Transverse colon (tissue), 3 donors: ENCODE data around the gene FAHD2A.

ENCODE experiments used
- CTCF ChIP-seq, 5 experiments: fragments of 200-600 bp in 3 of 5; fragments of 450-650 bp in 2 of 5; sonication (generic) in 3 of 5; IDR thresholded peaks; 1 replicate in 2 of 5; 2 replicates in 3 of 5; pipeline ENCODE4 v1.5.1; 2016 to 2017; ENCODE audit warnings: antibody characterized with exemption in 5 of 5, inconsistent platforms in 3 of 5, mild to moderate bottlenecking in 2 of 5, moderate library complexity in 1 of 5
- EP300 ChIP-seq: sonication (generic); formaldehyde crosslinking; IDR thresholded peaks from one replicate; pipeline ENCODE4 v1.6.1; 2017; ENCODE audit warnings: antibody characterized with exemption, low read depth

DNA sequence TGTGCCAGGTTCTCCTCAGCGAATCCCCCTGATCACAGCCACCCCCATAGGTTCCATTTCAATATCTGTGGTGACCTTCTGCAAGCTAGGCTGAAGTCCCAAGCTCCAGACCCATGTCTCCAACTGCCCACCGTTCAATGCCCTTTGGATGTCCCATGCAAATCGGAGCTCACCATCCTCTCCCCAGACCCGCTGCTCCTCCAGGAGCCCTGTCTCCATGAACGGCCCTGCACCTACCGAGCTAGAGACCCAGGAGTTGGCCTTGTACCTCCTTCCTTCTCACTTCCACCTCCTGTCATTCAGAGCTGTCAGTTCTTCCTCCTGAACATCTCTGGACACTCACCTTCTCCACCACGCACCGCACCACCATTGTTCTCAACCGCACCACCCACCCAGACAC, 1.0 kb upstream of the FAHD2A start:
- TF ChIP-seq CTCF (IDR thresholded peaks at IDR 0.05) (no peak), EP300 (no peak)
